Panc1 (cell line): ENCODE measurements around the gene METTL1. TPM values are rescaled to one million over a fixed set of nuclear protein-coding genes. Genes with fewer than 3 reads are reported as not detected.

ENCODE experiments used
- ATAC-seq: fragments of 200-7000 bp; cut with Tn5 transposase; 2 replicates; pipeline ENCODE4 v1.9.1; 2020; ENCODE audit warnings: mild to moderate bottlenecking, moderate library complexity
- BruUV-seq: library from RNA; stranded (reverse); fragments of 400-500 nt; replicated peaks from 2 replicates; lab custom pipeline; 2021; lab: Mats Ljungman, UMichigan
- CTCF ChIA-PET: fragments of 300-600 bp; sonication (Branson Sonifier 250); formaldehyde crosslinking; loops from one replicate; lab custom pipeline; 2022; ENCODE audit warnings: antibody characterized with exemption; lab: Charles Lee
- POLR2A ChIA-PET: fragments of 300-600 bp; sonication (Branson Sonifier 250); formaldehyde crosslinking; loops from one replicate; lab custom pipeline; 2022; ENCODE audit warnings: antibody characterized with exemption; lab: Charles Lee
- DNase-seq: peaks from one replicate; pipeline ENCODE4 v3.0.0-alpha.2; 2010; ENCODE audit warnings: low read depth, low spot score
- H3K27ac ChIP-seq: 2 replicates; pipeline ENCODE4 v1.5.1; 2011; ENCODE audit warnings: mild to moderate bottlenecking, low read length, inconsistent platforms
- H3K27me3 ChIP-seq: fragments of 200-500 bp; sonication (Bioruptor generic); 2 replicates; pipeline ENCODE4 v1.6.0; 2014; ENCODE audit warnings: low read length, inconsistent platforms; ENCODE audit not compliant: control insufficient read depth, insufficient read depth
- H3K36me3 ChIP-seq: fragments of 200-500 bp; sonication (Bioruptor generic); 2 replicates; pipeline ENCODE4 v1.5.1; 2014; ENCODE audit warnings: inconsistent platforms, mild to moderate bottlenecking, low read length, moderate library complexity; ENCODE audit not compliant: control insufficient read depth, insufficient read depth
- H3K4me1 ChIP-seq: 2 replicates; pipeline ENCODE4 v1.5.1; 2011; ENCODE audit warnings: inconsistent platforms, mild to moderate bottlenecking, low read length, moderate library complexity; ENCODE audit not compliant: control insufficient read depth, insufficient read depth
- H3K4me3 ChIP-seq, 2 experiments: 2 replicates each; pipeline ENCODE4 v1.5.1; 2011 to 2012; ENCODE audit warnings: low read depth in 2 of 2, low read length in 2 of 2, mild to moderate bottlenecking in 2 of 2, inconsistent platforms in 1 of 2, moderate library complexity in 1 of 2
- H3K9me3 ChIP-seq: fragments of 200-500 bp; sonication (Bioruptor generic); 2 replicates; pipeline ENCODE4 v1.5.1; 2014; ENCODE audit warnings: low read depth, mild to moderate bottlenecking, inconsistent platforms, low read length, moderate library complexity; ENCODE audit not compliant: control insufficient read depth, insufficient read depth
- CTCF ChIP-seq: fragments of 450-650 bp; IDR thresholded peaks from 2 replicates; pipeline ENCODE4 v1.5.1; 2017; ENCODE audit warnings: mild to moderate bottlenecking
- POLR2AphosphoS5 ChIP-seq: IDR thresholded peaks from 2 replicates; pipeline ENCODE4 v1.6.1; 2012; ENCODE audit warnings: mild to moderate bottlenecking, low read depth, low read length, moderate library complexity
- REST ChIP-seq, 2 experiments: IDR thresholded peaks; 2 replicates each; pipeline ENCODE4 v1.6.1; 2011 to 2012; ENCODE audit warnings: low read depth in 2 of 2, control low read depth in 1 of 2, low read length in 1 of 2, mild to moderate bottlenecking in 1 of 2, moderate library complexity in 1 of 2; ENCODE audit not compliant: insufficient read depth in 1 of 2
- SIN3A ChIP-seq: IDR thresholded peaks from 2 replicates; pipeline ENCODE4 v1.6.1; 2012; ENCODE audit warnings: low read depth, mild to moderate bottlenecking, low read length, moderate library complexity, borderline replicate concordance; ENCODE audit not compliant: insufficient read depth
- TCF7L2 ChIP-seq: IDR thresholded peaks from 2 replicates; pipeline ENCODE4 v1.6.1; 2011; ENCODE audit warnings: mild to moderate bottlenecking, low read depth, low read length, inconsistent platforms
- in situ Hi-C: cut with HindIII; loops from 2 replicates; pipeline ENCODE4 v1.10.0; 2016; ENCODE audit warnings: low sequenced_read_pairs, low pct_unique_long_range_greater_than_20kb
- intact Hi-C: fragments of 100-400 bp; cut with micrococcal nuclease; formaldehyde crosslinking; loops from one replicate; pipeline ENCODE4 v1.10.0; 2022; ENCODE audit not compliant: unreplicated experiment
- total RNA-seq: library from RNA; stranded (reverse); gene quantifications from one replicate; pipeline ENCODE4 v1.2.1, GENCODE V29; 2021; ENCODE audit not compliant: unreplicated experiment

Gene METTL1
- total RNA-seq, 1 experiment from 2014 or later = 46.5 TPM

- H3K4me1 ChIP-seq = peaks cover 14% of the 10 kb centered on the region
- in situ Hi-C loops = no loop called here
- H3K36me3 ChIP-seq = peaks cover 5% of the 10 kb centered on the region; the same call in 1 of the 2 replicates
- intact Hi-C loops = loop anchor here (5.0 kb wide), 1 partner anchor 158 kb away; no protein-coding TSS in a partner anchor
- BruUV-seq = no TSS peak
- DNase-seq (no peak), ATAC-seq (no peak)
- TF ChIP-seq SIN3A (no peak), TCF7L2 (no peak), REST (IDR thresholded peaks at IDR 0.05; ENCODE audit: insufficient read depth in 1 of 2, low read depth in 2 of 2, low read length in 1 of 2) (no peak), CTCF (no peak), POLR2AphosphoS5 (no peak)
- ChIA-PET CTCF (interaction anchor here (3.4 kb wide), 1 partner anchor 14 kb away, joined by 10 read pairs; no protein-coding TSS in a partner anchor), POLR2A (no interaction called here)
- no peak overlapping the region for H3K4me3 ChIP-seq
- H3K9me3 ChIP-seq = no peaks in the 10 kb centered on the region
- no peaks in the 10 kb centered on the region; the same call in 1 of the 2 replicates for H3K27me3 ChIP-seq
- no peak overlapping the region for H3K27ac ChIP-seq
These were observed 31.9 kb downstream of the METTL1 start for GRCh38 chr12:57739914-57740538.

GRCh38 chr12:57739387-57739786, 32.5 kb downstream of the METTL1 start:
- Histone ChIP-seq H3K27ac (no peak overlapping the region), H3K4me3 (no peak overlapping the region), H3K9me3 (no peaks in the 10 kb centered on the region), H3K36me3 (peaks cover 3% of the 10 kb centered on the region; the same call in 1 of the 2 replicates), H3K27me3 (no peaks in the 10 kb centered on the region; the same call in 1 of the 2 replicates), H3K4me1 (peaks cover 14% of the 10 kb centered on the region)
- CTCF ChIA-PET = interaction anchor here (3.4 kb wide), 1 partner anchor 13 kb away, joined by 10 read pairs; no protein-coding TSS in a partner anchor
- no peak for TF ChIP-seq CTCF
- no peak for TF ChIP-seq POLR2AphosphoS5
- TF ChIP-seq SIN3A = no peak
- TF ChIP-seq REST (IDR thresholded peaks at IDR 0.05; ENCODE audit: insufficient read depth in 1 of 2, low read depth in 2 of 2, low read length in 1 of 2) = no peak
- TF ChIP-seq TCF7L2 = no peak
- no peak for ATAC-seq
- DNase-seq = no peak
- intact Hi-C loops = loop anchor here (5.0 kb wide), 1 partner anchor 157 kb away; no protein-coding TSS in a partner anchor
- POLR2A ChIA-PET = no interaction called here
- in situ Hi-C loops = no loop called here
- no TSS peak for BruUV-seq
